AG10803 (cell line): ENCODE results near the gene NRDC.

Experiments
- DNase-seq: peaks from one replicate; pipeline ENCODE4 v3.0.0; 2010; ENCODE audit warnings: low read depth
- H3K4me3 ChIP-seq: 2 replicates; pipeline ENCODE4 v1.5.1; 2011; ENCODE audit warnings: mild to moderate bottlenecking, low read length, control low read depth
- TF ChIP-seq, protein P1 (sequence below): conservative IDR thresholded peaks from 2 replicates; pipeline ENCODE4 v1.5.1; 2011; ENCODE audit warnings: mild to moderate bottlenecking, low read length, control low read depth, inconsistent platforms

NRDC gene

DNA sequence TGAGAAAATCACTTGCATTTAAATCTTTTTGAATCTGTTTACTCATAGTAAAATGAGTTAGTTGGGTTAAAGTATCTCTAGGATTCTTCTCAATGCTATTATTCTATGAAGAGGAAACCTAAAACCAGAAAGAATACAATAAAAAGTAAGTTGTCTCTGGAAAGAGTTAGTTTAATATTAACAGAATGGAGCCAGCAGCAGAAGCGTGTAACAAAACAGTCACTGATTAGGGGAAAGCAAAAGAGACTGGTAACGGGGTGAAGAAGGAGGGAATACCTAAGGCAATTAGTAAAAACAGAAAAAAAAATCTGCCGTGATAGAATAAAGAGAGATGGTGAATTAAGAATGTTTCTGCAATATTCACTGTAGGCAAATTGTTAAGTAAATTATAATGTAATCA, 60.0 kb downstream of the NRDC start:
- DNase-seq, result no peak
- TF ChIP-seq, protein P1, sequence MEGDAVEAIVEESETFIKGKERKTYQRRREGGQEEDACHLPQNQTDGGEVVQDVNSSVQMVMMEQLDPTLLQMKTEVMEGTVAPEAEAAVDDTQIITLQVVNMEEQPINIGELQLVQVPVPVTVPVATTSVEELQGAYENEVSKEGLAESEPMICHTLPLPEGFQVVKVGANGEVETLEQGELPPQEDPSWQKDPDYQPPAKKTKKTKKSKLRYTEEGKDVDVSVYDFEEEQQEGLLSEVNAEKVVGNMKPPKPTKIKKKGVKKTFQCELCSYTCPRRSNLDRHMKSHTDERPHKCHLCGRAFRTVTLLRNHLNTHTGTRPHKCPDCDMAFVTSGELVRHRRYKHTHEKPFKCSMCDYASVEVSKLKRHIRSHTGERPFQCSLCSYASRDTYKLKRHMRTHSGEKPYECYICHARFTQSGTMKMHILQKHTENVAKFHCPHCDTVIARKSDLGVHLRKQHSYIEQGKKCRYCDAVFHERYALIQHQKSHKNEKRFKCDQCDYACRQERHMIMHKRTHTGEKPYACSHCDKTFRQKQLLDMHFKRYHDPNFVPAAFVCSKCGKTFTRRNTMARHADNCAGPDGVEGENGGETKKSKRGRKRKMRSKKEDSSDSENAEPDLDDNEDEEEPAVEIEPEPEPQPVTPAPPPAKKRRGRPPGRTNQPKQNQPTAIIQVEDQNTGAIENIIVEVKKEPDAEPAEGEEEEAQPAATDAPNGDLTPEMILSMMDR, result no peak
- no peak overlapping the region for H3K4me3 ChIP-seq

DNA sequence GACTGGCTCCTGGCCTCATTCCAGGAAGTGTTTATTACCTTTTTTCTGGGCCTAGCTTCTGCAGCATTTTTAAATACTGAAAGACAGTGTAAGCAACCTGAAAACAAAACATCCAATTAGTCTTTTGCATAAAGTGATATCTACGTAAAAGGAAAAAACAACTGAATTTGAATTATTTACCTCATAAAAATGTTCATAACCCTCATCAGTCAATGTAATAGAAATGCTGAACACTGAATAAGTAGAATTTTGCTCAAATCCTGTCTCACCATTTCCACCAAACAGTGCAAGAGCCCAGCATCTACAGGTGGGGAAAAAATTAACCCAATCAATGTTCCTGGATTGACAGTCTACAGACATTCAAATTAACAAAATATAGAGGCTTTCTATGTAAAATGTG, 64.0 kb downstream of the NRDC start:
- TF ChIP-seq, protein P1, result no peak
- no peak for DNase-seq
- no peak overlapping the region for H3K4me3 ChIP-seq

DNA sequence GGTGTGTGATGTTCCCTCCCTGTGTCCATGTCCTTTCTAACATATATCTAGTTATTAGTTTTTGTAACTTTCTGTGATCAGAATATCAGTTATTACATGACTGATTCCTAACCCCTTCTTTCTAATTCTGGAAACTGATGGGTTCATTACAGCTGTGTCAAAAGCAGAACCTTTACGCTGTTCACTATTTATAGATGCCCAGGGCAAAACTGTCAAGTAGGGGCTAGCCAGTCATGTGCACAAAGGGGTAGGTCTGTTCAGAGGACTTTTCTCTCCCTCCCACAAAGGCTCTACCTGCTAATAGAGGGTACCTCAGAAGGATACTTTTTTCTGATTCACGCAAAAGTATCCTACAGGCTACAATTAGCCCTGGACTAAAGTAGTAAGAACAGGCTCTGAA, 79.2 kb downstream of the NRDC start:
- no peak overlapping the region for H3K4me3 ChIP-seq
- TF ChIP-seq, protein P1, result no peak
- DNase-seq, result no peak

DNA sequence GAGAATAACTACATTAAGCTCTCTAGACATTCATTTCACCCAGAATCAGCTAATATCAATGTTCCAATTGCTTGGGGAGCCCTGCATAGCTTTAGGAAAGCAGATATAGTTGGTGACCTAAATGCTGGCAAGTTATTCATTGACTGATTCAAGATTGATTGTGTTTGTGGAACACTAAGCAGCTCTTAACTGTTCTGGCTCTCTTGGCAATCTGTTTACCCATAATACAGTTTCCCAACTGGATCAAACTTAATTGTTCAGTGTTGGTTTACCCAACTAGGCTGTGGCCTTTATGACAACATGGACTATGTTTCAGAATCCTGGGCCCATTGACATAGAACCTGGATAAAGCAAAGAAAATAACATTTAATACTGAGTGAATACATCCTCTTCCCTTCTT, 83.7 kb downstream of the NRDC start:
- DNase-seq, result no peak
- TF ChIP-seq, protein P1, result no peak
- no peak overlapping the region for H3K4me3 ChIP-seq

DNA sequence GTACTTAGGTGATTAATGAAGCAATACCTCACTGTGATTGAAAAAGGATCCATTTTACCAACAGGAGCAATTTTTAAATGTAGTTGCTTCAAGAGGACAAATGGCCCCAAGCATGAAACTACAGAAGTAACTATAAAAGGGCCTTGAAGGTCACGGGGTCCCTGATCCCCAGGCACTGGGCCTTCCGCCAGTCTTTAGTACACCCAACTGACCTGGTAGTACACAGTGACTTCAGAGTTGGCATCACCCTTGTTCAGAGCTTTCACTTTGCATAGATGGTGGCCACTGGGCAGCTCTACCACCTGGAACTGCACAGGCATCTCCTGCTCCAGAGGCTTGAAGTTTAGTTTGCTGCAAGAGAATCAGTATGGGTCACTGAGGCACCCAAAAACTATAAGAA, 84.3 kb downstream of the NRDC start:
- TF ChIP-seq, protein P1, result no peak
- no peak for DNase-seq
- H3K4me3 ChIP-seq, result no peak overlapping the region

DNA sequence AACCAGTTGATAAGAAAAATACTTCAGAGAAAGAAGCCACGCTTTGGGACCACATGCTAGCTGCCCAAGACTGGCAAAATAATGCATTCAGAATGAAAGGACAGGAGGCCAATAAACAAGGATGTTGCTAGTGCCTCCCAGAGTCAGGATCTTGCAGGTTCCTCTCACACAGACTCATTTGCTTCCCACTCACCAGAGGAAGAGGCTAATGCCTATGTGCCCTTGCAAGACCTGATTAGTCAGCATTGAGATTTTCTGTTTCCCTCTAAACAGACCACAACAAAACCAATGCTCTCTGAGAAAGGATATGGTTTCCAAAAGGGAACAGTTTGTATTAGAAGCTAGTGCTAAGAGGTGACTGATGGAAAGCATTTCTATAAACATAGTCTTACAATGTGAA, 85.7 kb downstream of the NRDC start:
- peak; percentile 65 for DNase-seq
- H3K4me3 ChIP-seq, result no peak overlapping the region
- TF ChIP-seq, protein P1, result no peak

DNA sequence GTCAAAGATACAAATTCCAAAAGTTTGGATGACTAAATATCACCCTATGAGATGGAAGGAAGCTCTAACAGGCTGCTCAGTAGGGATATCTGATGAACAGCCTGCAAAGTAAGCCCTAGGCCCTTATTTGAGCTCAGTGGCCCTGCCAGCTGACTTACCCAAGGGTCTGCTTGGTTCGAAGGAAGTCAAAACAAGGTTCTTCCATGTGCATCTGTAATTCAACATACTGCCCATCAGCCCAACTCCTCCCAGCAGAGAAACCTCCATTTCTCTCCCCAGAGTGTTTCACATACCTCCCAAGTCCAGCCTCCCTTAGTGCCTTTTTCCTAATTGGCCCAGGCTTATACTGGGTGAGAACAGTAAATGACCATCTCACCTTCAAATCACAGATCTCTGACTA, 86.6 kb downstream of the NRDC start:
- DNase-seq, result no peak
- H3K4me3 ChIP-seq, result no peak overlapping the region
- TF ChIP-seq, protein P1, result no peak
